Effector CD8-positive, alpha-beta T cell (primary cell): ENCODE measurements around the gene SIGLEC15.
A peak's percentile ranks its signal among the peaks of the same experiment; 100 is the strongest.
"Not testable (repeated sequence)": the region's sequence is repeated elsewhere in the genome, so short reads cannot be mapped to it uniquely, and the experiment has no call there.

Experiments used
- DNase-seq: peaks from one replicate; lab custom pipeline; 2025; lab: John Stamatoyannopoulos, UW

SIGLEC15 gene

DNA sequence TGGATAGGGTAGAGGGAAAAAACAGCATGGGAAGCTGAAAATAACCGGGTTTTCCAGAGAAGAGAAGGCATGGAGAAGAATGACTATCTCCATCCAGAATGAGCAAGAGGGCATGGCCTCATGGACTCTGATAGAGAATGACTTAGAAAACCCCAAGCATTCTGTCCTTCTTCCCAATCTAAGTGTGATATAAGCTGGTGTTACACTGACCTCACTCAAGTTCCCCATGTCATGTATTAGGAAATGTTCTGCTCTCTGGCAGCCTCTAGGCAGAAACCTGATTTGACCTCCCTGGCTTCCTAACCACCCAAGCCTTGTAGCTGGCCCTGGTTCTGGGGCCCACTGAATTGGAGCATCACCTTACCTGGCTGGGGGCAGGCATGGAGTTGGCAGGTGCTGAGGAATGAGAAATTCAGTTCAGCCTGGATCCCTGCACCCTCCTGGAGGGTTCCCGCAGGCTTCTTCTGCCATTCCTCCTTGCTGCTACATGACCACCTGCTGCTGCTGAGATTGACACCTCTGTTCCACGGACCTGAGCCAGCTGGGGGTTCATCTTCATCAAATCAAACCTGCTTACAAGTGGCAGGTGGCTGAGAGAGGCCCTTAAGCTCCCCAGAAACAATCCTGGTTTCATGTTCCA lies 5.2 kb upstream of the SIGLEC15 start:
- no peak for DNase-seq

DNA sequence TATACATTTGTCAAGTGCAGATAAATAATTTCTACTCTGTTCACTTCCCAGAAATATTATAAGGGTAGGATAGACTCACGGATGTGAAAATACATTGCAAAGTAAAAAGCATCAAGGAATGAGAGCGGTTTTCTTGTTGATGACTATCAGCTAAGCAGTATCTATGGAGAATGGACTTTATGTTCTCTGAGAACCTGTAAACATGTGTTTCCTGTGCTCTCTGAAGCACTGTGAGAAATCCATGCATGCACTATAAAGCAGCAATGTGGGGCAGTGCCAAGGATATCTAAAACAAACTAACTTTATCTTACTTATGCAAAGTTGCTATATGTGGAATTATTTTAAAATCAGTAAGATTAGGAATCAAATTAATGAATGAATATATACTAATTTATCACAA lies 4.4 kb upstream of the SIGLEC15 start:
- DNase-seq, result no peak

DNA sequence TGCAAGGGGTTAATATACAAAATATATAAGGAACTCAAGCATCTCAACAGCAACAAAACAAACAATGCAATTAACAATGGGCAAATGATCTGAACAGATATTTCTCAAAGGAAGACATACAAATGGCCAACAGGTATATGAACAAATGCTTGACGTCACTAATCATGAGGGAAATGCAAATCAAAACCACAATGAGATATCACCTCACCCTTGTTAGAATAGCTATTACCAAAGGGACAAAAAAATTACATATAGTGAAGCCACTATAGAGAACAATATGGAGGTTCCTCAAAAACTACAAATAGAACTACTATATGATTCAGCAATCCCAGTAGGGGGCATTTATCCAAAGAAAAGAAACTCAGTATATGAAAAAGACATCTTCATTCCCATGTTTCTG lies 3.8 kb upstream of the SIGLEC15 start:
- DNase-seq, result no peak

DNA sequence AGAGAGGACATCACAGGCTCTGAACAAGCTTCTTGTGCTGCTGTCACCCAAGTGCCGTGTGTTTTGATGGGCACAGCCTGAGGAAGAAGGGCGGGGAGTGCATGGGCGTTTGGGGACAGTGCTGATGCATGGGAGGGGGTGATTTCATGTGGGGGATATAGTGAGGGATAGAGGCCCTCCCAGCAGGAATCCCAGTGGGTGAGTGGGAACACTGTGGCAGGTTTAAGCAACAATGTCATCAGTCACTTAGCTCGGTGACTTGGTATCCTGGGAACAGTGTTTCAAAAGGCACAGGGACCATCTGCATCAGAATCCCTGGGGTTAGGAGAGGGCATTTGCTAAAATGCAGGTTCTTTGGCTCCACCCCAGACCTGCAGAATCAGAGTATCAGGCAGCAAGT lies 609 bp downstream of the SIGLEC15 start:
- DNase-seq, result no peak

DNA sequence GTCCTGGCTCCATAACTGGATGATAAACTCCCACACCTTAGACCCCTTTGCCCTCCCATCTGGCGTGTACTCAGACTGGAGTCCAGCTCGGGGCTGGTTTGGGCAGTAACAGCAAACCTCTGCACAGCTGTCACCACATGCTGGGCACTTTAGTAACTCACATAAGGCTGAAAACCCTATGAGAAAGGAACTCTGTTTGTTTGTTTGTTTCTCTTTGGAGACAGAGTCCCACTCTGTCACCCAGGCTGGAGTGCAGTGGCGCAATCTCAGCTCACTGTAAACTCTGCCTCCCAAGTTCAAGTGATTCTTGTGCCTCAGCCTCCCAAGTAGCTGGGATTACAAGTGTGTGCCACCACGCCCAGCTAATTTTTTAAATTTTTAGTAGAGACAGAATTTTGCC lies 1.2 kb downstream of the SIGLEC15 start:
- DNase-seq, result not testable (repeated sequence)

DNA sequence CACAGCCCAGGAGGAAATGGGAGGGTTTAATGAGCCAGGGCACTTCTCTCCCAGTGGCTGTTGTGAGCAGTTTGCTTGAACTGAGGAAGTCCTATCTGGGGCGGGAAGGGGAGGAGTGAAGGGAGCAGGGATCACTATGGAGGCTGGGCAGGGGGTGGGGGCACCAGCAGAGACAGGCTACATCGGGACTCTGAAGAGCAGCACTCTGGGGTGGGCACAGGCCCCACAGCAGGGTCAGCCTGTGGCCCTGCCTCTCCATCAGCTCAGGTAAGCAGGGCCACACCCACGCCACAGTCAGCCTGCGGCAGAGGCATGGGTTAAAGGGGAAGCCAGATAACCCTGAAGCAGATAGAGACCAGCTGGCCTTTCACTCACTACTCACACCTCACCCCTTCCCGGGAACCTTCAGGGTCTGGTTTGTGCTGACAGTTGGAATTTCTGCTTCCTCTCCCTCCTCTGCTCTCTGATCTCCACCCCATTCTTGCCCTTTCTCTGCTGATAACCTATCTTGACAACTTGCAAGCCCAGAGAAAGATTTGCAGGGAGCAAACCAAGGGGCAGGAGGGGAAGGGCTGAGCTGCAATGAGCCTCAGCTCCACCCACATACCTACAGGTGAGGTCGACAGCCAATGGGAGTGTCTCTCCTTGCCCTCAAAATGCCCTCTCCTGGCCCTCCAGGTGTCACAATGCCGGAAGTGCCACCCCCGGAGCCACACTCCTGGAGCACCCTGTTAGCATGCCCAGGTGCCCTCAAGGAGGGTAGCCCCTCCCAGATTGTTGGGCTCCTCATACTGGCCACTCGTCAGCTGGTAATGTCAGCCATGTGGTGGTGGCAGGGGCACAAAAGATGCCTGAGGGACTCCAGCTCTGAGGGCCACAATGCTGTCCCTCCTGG lies 3.7 kb downstream of the SIGLEC15 start:
- no peak for DNase-seq

DNA sequence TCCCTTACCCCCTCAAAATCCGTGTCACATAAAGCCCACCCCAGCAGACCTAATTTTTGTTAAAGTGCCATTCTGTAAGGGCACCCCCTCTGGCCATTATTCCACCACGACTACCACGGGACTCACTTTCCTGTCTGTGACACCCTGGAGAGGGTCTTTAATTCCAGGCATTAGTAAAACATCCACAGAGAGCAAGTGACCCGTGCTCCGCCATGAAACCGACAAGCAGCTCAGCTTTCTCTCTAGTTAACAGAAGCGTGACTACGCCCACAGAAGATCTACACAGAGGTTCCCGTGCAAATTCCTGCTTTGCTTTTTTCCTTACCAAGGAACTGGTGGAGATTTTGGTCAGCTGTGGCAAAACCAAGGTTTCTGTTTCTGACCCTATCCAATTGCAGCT lies 4.4 kb downstream of the SIGLEC15 start:
- no peak for DNase-seq

DNA sequence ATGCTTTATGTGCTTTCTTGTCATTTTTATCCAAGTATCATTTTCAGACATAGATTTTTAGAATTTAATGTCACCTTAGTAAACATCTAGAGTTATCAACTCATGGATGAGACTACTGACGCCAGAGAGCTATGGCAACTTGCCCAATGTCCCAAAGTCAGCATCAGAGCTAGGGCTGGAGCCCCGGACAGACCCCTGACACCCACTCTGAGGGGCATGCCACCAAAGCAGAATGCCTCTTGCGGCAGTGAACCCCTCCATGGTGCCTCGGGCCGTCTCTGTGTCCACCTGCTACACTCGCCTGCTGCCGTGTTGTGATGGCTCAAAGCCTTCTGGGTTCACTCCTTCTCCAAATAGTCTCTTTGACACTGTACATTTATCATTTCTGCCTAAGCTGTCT lies 5.4 kb downstream of the SIGLEC15 start:
- DNase-seq, result no peak

DNA sequence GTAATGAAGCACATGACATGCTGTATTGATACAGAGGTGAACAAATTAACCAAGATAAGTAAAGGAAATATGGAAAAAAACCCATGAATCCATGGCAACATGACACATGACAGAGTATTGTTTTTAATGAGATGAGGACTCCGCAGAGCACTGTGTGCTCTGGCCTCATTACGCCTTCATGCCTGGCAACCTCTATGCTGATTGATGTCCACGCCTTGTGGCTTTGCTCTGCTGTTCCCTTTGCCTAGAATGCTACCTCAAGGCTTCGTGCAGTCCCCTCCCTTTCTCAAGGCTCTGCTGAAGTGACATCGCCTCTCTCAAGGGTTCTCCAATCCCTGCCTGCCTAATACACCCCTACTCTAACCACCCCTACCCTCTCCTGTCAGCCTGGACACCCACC lies 8.4 kb downstream of the SIGLEC15 start:
- no peak for DNase-seq

DNA sequence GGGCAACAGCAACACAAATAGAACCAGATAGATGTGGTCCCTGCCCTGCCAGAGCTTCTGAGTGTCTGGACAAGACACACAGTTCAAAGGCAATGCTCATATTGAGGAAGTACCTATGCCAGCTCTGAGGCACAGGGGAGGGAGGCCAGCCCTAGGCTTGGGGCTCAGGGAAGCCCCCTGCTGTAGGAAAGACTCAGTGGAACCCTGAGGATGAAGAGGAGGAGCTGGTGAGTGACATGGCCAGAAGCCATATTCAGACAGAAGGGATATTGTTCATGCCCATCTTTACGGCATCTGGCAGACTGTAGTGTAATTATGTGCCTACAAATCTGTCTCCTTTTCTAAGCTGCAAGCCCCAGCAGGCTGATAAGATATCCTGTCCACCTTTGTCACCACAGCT lies 8.8 kb downstream of the SIGLEC15 start:
- DNase-seq, result no peak

DNA sequence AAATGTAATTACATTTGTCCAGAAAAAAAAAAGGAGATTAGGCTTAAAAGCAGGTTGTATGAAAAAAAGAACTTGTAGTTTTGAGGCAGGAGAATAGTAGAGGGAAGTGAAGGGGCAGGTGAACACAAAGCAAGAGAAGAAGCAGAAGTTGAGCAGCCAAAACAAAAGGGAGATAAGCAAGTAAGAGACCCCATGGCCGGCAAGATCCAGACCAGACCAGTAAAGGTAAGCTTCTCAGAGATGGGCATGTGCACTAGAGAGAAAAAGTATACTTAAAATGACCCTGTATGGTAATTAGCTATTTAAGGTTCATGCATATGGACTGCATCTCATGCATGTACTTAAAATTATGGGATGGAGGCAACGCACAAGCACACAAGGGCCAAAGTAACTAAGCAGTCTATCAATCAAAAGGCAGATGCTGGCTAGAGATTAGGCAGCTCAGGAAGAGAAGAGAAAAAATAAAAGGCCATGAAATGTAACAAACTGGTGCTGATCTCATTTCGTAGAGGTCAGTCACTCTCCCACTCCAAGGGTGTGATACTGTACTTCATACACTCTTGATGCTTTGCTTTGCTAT lies 9.7 kb downstream of the SIGLEC15 start:
- no peak for DNase-seq

DNA sequence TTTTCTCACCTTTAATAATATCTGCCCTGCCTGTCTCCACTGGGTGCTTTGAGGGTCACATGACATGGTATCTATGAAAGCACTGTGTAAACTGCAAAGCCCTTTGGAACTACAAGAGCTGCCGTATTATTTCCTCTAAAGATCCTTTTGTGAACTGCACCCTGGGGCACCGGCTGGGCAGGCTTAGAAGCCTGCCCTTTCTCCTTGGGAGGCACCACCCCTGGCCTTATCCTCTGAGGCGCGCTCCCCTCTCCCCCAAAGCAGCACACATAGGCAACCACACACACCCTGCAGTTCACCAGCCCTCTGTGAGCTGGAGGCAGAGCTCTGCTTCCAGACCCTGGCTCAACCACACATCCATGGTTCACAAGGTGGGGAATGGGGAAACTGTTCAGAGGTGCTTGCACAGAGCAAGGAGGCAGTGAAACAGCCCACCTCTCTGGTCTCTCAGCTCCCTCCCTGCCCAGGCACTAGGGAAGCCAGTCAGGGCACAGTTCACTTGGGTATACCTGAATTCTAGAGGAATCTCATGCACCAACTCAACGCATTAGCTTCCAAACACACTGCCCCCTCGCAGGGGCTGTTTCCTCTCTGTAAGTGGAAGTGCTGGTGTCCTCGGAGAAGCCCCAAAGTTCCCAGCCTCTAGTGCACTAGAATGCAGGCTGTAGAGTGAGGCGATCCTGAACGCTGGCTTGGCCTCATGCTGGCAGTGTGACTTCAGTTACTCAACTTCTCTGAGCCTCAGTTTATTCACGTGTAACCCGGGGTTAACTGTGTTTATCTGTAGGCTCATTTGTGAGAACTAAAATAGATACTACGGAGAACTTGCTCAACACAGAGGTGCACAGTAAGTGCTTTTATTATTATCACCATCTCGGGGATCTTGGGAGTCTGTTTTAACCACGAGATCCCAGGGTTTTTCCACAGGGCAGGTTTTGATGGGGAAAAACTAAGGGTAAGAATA lies 11.0 kb downstream of the SIGLEC15 start:
- no peak for DNase-seq

DNA sequence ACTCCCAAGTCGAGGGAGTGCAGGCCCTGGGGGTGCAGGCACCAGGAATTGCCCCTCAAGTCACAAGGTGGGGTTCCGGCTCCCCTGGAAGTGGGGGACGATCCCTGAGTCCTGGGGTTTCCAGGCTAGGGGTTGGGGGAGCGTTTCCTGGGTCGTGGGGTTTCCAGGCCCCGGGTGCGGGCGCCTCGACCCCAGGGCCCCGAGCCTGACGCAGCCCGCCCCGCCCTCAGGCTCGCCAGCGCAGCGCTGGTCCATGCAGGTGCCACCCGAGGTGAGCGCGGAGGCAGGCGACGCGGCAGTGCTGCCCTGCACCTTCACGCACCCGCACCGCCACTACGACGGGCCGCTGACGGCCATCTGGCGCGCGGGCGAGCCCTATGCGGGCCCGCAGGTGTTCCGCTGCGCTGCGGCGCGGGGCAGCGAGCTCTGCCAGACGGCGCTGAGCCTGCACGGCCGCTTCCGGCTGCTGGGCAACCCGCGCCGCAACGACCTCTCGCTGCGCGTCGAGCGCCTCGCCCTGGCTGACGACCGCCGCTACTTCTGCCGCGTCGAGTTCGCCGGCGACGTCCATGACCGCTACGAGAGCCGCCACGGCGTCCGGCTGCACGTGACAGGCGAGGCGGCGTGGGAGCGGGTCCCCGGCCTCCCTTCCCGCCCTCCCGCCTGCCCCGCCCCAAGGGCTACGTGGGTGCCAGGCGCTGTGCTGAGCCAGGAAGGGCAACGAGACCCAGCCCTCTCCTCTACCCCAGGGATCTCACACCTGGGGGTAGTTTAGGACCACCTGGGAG lies 12.0 kb downstream of the SIGLEC15 start:
- peak; percentile 2 for DNase-seq

DNA sequence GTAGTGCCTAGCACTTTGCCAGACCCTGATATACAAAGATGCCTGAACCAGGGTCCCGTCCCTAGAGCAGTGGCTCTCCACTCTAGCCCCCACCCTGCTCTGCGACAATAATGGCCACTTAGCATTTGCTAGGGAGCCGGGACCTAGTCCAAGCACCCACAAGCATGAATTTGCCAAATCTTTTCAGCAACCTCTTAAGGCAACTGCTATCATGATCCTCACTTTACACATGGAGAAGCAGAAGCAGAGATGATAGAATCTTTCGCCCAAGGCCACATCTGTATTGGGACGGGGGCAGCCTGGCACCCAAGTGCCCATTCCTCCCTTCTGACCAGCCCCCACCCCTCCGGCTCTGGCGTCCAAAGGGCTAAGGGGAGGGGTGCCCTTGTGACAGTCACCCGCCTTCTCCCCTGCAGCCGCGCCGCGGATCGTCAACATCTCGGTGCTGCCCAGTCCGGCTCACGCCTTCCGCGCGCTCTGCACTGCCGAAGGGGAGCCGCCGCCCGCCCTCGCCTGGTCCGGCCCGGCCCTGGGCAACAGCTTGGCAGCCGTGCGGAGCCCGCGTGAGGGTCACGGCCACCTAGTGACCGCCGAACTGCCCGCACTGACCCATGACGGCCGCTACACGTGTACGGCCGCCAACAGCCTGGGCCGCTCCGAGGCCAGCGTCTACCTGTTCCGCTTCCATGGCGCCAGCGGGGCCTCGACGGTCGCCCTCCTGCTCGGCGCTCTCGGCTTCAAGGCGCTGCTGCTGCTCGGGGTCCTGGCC lies 13.0 kb downstream of the SIGLEC15 start:
- DNase-seq, result no peak

DNA sequence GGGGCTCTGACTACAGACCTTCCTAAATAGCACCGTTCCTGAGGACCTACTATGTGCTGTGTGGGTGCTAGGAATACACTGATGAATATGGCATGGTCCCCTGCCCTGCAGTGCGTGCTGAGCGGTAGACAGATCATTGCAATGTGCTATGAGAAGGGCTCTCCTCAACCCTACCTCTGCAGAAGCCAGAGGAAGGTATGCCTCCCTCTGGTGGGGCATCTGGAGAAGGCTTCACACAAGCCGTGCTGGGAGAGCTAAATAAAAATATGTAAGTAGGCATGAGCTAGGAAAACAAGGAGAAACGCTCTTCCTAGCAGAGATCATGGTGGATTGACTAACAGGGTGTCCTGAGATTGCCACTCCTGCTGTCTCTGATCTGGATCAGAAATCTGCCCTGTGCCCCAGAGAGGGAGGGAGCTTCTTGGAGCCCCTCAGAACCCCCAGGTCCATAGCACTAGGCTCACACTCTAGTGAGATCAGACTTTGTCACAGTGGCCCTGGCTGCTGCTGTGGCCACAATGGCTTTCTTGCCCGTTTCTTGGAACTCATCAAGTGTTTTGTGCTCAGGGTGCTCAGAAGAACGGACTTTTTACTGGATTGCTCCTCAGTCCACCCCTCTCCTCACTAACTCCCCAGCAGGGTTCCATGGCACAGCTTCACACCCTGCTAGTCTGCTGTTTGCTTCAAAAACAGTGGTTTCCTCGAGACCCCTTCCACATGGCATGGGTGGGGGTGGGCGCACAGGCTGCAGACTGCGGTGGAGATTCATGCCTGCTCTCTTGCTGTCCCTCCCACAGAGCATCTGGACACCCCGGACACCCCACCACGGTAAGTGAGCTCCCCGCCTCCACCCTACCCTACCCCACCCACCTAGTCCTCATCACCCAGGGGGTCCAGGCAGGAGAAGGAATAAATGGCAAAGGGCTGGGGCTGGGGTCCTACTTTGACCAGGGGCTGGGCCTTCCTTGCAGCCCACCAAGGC lies 14.2 kb downstream of the SIGLEC15 start:
- DNase-seq, result no peak

DNA sequence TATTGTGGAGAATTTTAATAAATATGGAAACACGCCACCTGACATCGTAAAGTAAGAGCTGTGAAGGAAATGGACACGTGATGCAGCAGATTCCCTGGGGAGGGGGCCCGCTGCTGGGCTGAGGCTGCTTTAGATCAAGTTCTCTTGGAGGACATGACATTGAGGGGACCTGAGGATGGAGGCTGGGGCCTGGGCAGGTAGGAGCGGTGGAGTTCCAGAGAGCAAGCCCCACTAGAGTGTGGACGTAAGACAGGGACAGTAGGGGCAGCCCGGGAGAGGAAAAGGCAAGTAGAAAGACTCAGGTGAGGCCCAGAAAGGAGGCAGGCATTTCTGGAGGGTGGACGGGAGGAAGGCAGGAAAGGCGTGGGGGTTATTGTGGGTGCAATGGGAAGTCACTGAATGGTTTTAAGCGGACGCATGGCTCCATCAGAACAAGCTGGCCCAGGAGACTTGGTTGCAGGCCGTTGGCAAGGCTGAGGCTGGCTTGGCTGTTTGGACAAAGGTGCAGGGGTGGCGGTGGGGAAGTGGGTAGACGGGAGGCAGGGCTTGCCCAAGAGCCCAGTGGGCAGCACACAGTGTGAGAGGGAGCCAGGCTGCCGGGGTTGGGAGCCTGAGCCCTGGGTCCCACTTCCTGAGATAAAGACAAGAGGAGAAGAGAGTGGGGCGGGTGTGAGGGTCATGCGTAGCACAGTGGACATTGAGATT lies 15.7 kb downstream of the SIGLEC15 start:
- no peak for DNase-seq

DNA sequence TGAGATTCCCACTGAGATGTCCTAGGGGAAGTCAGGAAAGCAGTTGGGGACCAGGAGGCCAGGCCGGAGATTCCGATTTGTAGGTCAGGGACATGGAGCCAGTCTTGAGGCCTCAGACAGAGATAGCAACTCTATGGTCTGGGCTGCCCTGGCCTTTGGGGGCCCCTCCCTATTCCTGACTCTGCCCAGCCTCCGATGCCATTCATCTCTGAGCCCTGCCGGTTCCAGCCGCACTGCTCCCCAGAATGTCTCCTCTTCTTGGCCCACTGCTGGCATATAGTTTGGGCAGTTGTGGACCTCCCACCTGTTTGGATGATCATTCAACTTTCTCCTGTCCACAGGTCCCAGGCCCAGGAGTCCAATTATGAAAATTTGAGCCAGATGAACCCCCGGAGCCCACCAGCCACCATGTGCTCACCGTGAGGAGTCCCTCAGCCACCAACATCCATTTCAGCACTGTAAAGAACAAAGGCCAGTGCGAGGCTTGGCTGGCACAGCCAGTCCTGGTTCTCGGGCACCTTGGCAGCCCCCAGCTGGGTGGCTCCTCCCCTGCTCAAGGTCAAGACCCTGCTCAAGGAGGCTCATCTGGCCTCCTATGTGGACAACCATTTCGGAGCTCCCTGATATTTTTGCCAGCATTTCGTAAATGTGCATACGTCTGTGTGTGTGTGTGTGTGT lies 16.4 kb downstream of the SIGLEC15 start:
- no peak for DNase-seq

DNA sequence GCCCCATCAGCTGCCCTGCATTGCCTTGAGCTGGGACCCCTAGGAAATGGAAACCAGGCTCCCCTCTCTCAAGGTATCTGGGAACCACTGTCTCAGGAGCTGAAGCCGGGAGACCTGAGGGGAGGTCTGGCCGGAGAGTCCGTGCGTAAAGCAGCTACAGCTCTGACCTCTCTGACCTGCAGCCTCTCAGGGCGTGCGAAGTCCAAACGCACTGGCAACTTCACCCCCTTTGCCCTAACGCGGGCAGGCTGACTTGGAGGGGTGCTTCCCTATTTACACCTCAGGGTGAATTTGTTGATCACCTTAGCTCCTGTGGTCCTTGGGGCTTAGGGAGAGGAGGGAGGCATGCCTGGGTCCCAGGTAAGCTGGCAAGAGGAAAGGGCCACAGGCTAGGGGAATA lies 17.5 kb downstream of the SIGLEC15 start:
- no peak for DNase-seq
